GM23338 (cell line): ENCODE results near the gene CNDP1. TPM values are rescaled to one million over a fixed set of nuclear protein-coding genes. Genes with fewer than 3 reads are reported as not detected.

Experiments
- ATAC-seq: fragments of 200-7000 bp; cut with Tn5 transposase; 3 replicates; pipeline ENCODE4 v1.9.1; 2020
- DNase-seq: peaks from one replicate; pipeline ENCODE4 v3.0.0-alpha.2; 2015; ENCODE audit warnings: low spot score
- H2AFZ ChIP-seq: fragments of 200-600 bp; sonication (generic); 2 replicates; pipeline ENCODE4 v1.8.0; 2016; ENCODE audit warnings: antibody characterized with exemption, mild to moderate bottlenecking, moderate library complexity
- H3F3A ChIP-seq: fragments of 200-600 bp; sonication (generic); replicated peaks from 2 replicates; pipeline ENCODE4 v1.8.0; 2017; ENCODE audit warnings: antibody characterized with exemption, mixed run types, low read depth
- H3K27ac ChIP-seq: fragments of 200-600 bp; sonication (generic); 2 replicates; pipeline ENCODE4 v1.6.1; 2016; ENCODE audit warnings: low read depth
- H3K27me3 ChIP-seq: fragments of 200-600 bp; sonication (generic); 2 replicates; pipeline ENCODE4 v1.8.0; 2016; ENCODE audit warnings: mild to moderate bottlenecking, mixed run types, moderate library complexity; ENCODE audit not compliant: insufficient read depth
- H3K36me3 ChIP-seq: fragments of 200-600 bp; sonication (generic); 2 replicates; pipeline ENCODE4 v1.8.0; 2016; ENCODE audit warnings: mild to moderate bottlenecking; ENCODE audit not compliant: insufficient read depth
- H3K4me1 ChIP-seq: fragments of 200-600 bp; sonication (generic); 2 replicates; pipeline ENCODE4 v1.8.0; 2016; ENCODE audit warnings: mild to moderate bottlenecking, moderate library complexity; ENCODE audit not compliant: insufficient read depth
- H3K4me2 ChIP-seq: fragments of 200-600 bp; sonication (generic); 2 replicates; pipeline ENCODE4 v1.7.1; 2017; ENCODE audit warnings: mixed run types
- H3K4me3 ChIP-seq: fragments of 200-600 bp; sonication (generic); 2 replicates; pipeline ENCODE4 v1.6.1; 2016; ENCODE audit warnings: mixed run types
- H3K79me2 ChIP-seq: fragments of 200-600 bp; sonication (generic); replicated peaks from 2 replicates; pipeline ENCODE4 v1.8.0; 2017; ENCODE audit warnings: mild to moderate bottlenecking; ENCODE audit not compliant: insufficient read depth
- H3K9me2 ChIP-seq: fragments of 200-600 bp; sonication (generic); 2 replicates; pipeline ENCODE4 v1.8.0; 2017; ENCODE audit not compliant: insufficient read depth
- H4K20me1 ChIP-seq: fragments of 200-600 bp; sonication (generic); replicated peaks from 2 replicates; pipeline ENCODE4 v1.8.0; 2017; ENCODE audit warnings: mild to moderate bottlenecking; ENCODE audit not compliant: insufficient read depth
- H3K27ac Mint-ChIP-seq: 2 replicates; pipeline ENCODE4 v1.8.0; 2020; ENCODE audit warnings: inconsistent platforms, mild to moderate bottlenecking, moderate library complexity, mixed read lengths
- H3K27me3 Mint-ChIP-seq: 3 replicates; pipeline ENCODE4 v1.8.0; 2022; ENCODE audit warnings: low read depth, mild to moderate bottlenecking, moderate library complexity, mixed read lengths, inconsistent platforms; ENCODE audit not compliant: insufficient read depth, poor library complexity
- H3K36me3 Mint-ChIP-seq: 3 replicates; pipeline ENCODE4 v1.8.0; 2021; ENCODE audit warnings: low read depth, mild to moderate bottlenecking, inconsistent platforms, moderate library complexity, mixed read lengths
- H3K4me1 Mint-ChIP-seq: 3 replicates; pipeline ENCODE4 v1.8.0; 2020; ENCODE audit warnings: mild to moderate bottlenecking, inconsistent platforms, mixed read lengths
- H3K4me3 Mint-ChIP-seq: 3 replicates; pipeline ENCODE4 v1.8.0; 2021; ENCODE audit warnings: moderate library complexity, mild to moderate bottlenecking, inconsistent platforms, mixed read lengths
- H3K9me3 Mint-ChIP-seq: 3 replicates; pipeline ENCODE4 v1.8.0; 2020; ENCODE audit warnings: moderate library complexity, mild to moderate bottlenecking, inconsistent platforms, mixed read lengths
- CREB1 ChIP-seq: fragments of 250-450 bp; sonication (Bioruptor Pico); IDR thresholded peaks from 2 replicates; pipeline ENCODE4 v1.5.0; 2020; ENCODE audit warnings: low read depth, mild to moderate bottlenecking, moderate library complexity
- CTCF ChIP-seq, 2 experiments: fragments of 200-600 bp in 1 of 2; sonication (generic) in 1 of 2; conservative IDR thresholded peaks; 2 replicates each; pipeline versions ENCODE4 v1.5.1 to v1.6.1; 2016 to 2017; ENCODE audit warnings: antibody characterized with exemption in 2 of 2, low read depth in 2 of 2, mild to moderate bottlenecking in 2 of 2, moderate library complexity in 1 of 2
- ETS1 ChIP-seq: IDR thresholded peaks from 2 replicates; pipeline ENCODE4 v1.6.1; 2016; ENCODE audit warnings: antibody characterized with exemption
- EZH2 ChIP-seq: fragments of 200-600 bp; sonication (generic); IDR thresholded peaks from one replicate; pipeline ENCODE4 v1.8.0; 2017; ENCODE audit warnings: antibody characterized with exemption, mild to moderate bottlenecking, low read depth; ENCODE audit not compliant: unreplicated experiment
- EZH2phosphoT487 ChIP-seq: fragments of 200-600 bp; sonication (generic); IDR thresholded peaks from one replicate; pipeline ENCODE4 v1.8.1; 2018; ENCODE audit warnings: antibody characterized with exemption; ENCODE audit not compliant: unreplicated experiment
- NANOG ChIP-seq: IDR thresholded peaks from 2 replicates; pipeline ENCODE4 v1.6.1; 2016; ENCODE audit warnings: antibody characterized with exemption, borderline replicate concordance
- POLR2AphosphoS5 ChIP-seq: IDR thresholded peaks from 2 replicates; pipeline ENCODE4 v1.6.1; 2016; ENCODE audit warnings: antibody characterized with exemption, low read depth
- REST ChIP-seq: IDR thresholded peaks from one replicate; pipeline ENCODE4 v1.6.1; 2018; ENCODE audit warnings: antibody characterized with exemption; ENCODE audit not compliant: unreplicated experiment
- STAT1 ChIP-seq: IDR thresholded peaks from one replicate; pipeline ENCODE4 v1.6.1; 2016; ENCODE audit warnings: antibody characterized with exemption; ENCODE audit not compliant: unreplicated experiment
- polyA plus RNA-seq: library from polyadenylated mRNA; unstranded; fragments of >200 nt; fragmentation: Nextera tagmentation; extraction: Ambion mirVana; gene quantifications from 2 replicates; pipeline ENCODE4 v1.2.1, GENCODE V29; 2016
- total RNA-seq: library from RNA; depleted of rRNA; stranded (reverse); fragments of >200 nt; shearing (Covaris generic); gene quantifications from 2 replicates; pipeline ENCODE4 v1.2.3, GENCODE V29; 2014

Gene CNDP1
- total and polyA plus RNA-seq, 2 experiments from 2014 or later, result 0.03 to 0.11 TPM

GRCh38 chr18:74534981-74535649 lies 815 bp downstream of the CNDP1 start:
- no peak for ATAC-seq
- H3K4me3 ChIP-seq, result no peak overlapping the region
- no peaks in the 10 kb centered on the region; the same call in 2 of the 3 replicates for H3K36me3 Mint-ChIP-seq
- no peak overlapping the region for H3K4me2 ChIP-seq
- peaks cover 1% of the 10 kb centered on the region for H3K27me3 Mint-ChIP-seq
- no peaks in the 10 kb centered on the region for H3K79me2 ChIP-seq
- no peaks in the 10 kb centered on the region for H3K4me1 Mint-ChIP-seq
- TF ChIP-seq REST (no peak), STAT1 (no peak), NANOG (no peak), ETS1 (no peak), POLR2AphosphoS5 (no peak), CREB1 (CRISPR knock-in tag) (no peak), EZH2 (no peak), EZH2phosphoT487 (no peak)
- no peaks in the 10 kb centered on the region for H3F3A ChIP-seq
- DNase-seq, result no peak
- H3K9me2 ChIP-seq, result 0 out of 2 replicates have a peak, but pooled peaks cover 2% of the 10 kb centered on the region
- H3K27me3 ChIP-seq, result no peaks in the 10 kb centered on the region
- no peaks in the 10 kb centered on the region for H3K36me3 ChIP-seq
- H3K4me3 Mint-ChIP-seq, result no peak overlapping the region
- no peak overlapping the region for H3K27ac ChIP-seq
- no peaks in the 10 kb centered on the region; the same call in none of the 3 replicates for H3K9me3 Mint-ChIP-seq
- H3K27ac Mint-ChIP-seq, result no peak overlapping the region
- no peaks in the 10 kb centered on the region for H3K4me1 ChIP-seq
- H4K20me1 ChIP-seq, result no peaks in the 10 kb centered on the region
- H2AFZ ChIP-seq, result no peak overlapping the region

GRCh38 chr18:74539289-74539688 lies 5.0 kb downstream of the CNDP1 start:
- H3K4me1 ChIP-seq, result no peaks in the 10 kb centered on the region
- no peak overlapping the region for H3K27ac Mint-ChIP-seq
- no peaks in the 10 kb centered on the region; the same call in 2 of the 3 replicates for H3K36me3 Mint-ChIP-seq
- TF ChIP-seq CTCF (conservative IDR thresholded peaks at IDR 0.05; ENCODE audit: low read depth in 2 of 2), result no peak
- H3K4me2 ChIP-seq, result no peak overlapping the region
- H3K4me1 Mint-ChIP-seq, result no peaks in the 10 kb centered on the region; the same call in 2 of the 3 replicates
- no peaks in the 10 kb centered on the region for H3F3A ChIP-seq
- H3K79me2 ChIP-seq, result no peaks in the 10 kb centered on the region
- ATAC-seq (no peak), DNase-seq (no peak)
- H3K4me3 ChIP-seq, result no peak overlapping the region
- H3K9me3 Mint-ChIP-seq, result no peaks in the 10 kb centered on the region; the same call in none of the 3 replicates
- no peaks in the 10 kb centered on the region for H3K27me3 ChIP-seq
- H3K4me3 Mint-ChIP-seq, result no peak overlapping the region
- H3K36me3 ChIP-seq, result no peaks in the 10 kb centered on the region
- no peak overlapping the region for H2AFZ ChIP-seq
- no peak overlapping the region for H3K27ac ChIP-seq
- no peaks in the 10 kb centered on the region for H3K9me2 ChIP-seq
- no peaks in the 10 kb centered on the region for H3K27me3 Mint-ChIP-seq
- no peaks in the 10 kb centered on the region for H4K20me1 ChIP-seq
